SW480 (cell line): ENCODE measurements around the gene EHBP1.

Source experiments
- DNase-seq: peaks from one replicate; pipeline ENCODE4 v3.0.0-alpha.2; 2016; ENCODE audit warnings: low spot score

EHBP1 gene

DNA sequence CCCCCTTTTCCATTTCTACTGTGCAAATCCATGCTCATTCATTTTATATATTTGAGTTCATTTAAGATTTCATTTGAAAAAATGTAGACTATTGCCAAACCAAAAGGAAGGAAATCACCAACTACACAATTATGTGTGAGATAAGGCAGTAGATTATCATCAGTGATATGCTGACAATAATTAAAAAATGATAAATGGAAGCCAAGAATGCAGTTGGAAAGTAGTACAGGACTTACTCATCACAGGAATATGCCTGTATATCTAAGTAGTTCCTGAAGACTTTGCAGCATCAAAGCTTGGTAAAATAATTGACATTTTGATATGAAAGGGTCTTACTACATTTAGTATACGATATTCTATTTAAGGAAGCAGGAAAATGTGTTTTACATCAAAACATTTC is 179.0 kb downstream of the EHBP1 start:
- no peak for DNase-seq

DNA sequence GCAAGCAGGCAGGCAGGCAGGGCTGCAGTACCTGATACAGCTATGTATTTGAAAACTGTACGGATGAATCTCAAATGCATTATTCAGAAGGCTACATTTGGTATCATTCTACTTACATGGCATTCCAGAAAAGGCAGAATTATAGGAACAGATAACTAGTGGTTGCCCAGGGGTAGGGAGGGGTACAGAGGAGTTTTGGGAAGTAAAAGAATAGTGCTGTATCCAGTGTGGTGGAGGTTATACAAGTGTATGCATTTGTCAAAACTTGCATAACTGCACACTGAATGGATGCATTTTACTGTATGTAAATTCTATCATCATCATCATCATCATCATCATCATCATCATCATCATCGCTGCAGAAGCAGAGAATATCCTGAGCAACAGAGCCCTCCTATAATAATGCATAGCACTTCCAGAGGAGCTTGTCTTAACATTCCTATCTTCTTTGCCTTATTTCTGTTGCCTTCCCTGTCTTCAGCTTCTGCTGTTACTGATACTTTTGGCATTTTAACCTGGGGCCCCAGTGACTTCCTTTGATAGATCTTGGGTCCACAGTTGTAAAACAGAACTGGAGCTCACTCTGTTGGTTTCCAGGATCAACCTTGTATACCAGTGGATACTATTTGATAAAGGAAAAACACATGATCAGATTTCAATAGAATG is 189.6 kb downstream of the EHBP1 start:
- DNase-seq: no peak

DNA sequence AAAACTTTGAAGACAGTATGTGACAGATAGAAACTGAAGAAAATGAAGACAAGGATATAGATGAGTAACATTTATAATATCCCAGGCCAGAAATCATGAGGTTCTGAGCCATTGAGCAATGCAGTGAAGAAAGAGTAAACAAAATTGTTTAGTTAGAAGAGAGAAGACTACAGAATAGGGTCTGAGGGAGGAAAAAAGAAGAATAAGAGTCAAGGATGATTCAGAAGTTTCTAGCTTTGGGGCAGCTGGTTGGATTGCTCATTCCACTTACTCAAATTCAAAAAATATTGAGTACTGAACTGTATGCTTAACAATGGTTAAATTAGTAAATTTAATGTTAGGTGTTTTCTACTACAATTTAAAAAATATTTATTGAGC is 190.1 kb downstream of the EHBP1 start:
- no peak for DNase-seq

GRCh38 chr2:62897187-62897827 is 191.8 kb downstream of the EHBP1 start:
- no peak for DNase-seq

- DNase-seq: no peak
Measured at GRCh38 chr2:62904344-62904743, 198.8 kb downstream of the EHBP1 start.

DNA sequence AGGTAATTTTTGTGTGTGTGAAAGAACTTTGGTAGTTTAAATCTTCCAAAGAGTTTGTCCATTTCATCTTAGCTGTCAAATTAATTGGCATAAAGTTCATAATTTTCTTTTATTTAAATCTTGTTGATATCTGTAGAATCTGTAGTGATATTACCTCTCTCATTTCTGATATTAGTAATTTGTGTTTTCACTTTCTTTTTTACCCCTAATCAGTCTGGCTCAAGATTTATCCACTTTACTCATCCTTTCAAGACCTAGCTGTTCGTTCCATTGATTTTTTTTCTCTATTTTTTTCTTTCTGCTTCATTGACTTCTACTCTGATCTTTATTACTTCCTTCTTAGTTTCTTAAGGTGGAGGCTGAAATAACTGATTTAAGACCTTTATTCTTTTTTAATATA is 202.6 kb downstream of the EHBP1 start:
- DNase-seq: no peak

DNA sequence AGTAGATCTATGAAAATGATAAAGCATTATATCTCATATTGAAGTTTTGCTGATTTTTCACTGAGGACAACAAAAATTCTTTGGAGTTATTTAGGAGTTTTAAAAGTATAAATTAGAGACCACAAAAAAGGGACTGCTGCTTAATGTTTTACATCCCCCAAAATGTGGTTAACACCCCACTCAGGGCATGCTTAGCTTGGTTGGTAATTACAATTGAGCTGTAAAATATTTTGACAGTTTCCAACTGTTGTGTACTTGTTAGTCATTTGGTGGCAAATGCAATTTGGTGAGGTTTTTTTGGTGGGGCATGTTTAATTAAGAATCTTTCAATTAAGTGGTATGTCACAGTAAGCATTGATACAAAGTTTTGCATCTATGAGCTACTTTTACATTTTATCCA is 207.8 kb downstream of the EHBP1 start:
- no peak for DNase-seq

- DNase-seq: no peak
Measured at GRCh38 chr2:62919041-62919440, 213.5 kb downstream of the EHBP1 start.

DNA sequence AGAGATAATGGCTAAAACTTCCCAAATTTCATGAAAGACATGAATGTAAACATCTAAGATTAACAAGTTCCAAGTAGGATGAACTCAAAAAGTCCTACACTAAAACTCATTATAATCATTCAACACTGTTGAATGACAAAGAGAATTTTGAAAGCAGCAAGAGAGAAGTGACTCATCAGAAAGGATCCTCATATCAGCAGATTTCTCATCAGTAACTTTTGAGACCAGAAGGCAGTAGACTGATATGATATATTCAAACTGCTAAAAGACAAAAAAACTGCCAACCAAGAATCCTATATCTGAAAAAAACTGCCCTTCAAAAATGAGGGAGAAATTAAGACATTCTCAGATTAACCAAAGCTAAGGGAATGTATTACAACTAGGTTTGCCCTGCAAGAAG is 214.6 kb downstream of the EHBP1 start:
- DNase-seq: no peak

DNA sequence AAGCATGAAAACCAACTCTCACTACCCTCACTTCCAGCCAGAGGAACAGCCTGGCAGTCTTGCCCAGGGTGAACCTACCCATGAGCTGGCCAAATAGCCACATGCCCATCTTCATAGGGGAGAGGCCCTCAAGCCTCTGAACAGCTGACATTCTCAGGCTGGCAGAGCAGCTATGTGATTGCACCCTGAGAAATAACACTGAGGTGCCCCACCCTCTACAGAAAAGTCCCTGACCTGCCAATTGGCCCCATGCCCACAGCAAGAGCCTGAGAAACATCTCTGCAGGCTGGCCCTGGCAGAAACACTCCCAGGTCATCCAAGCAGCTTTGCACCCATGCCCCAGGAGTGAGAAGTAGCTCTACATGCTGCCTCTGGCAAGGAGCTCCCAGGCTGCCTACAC is 217.7 kb downstream of the EHBP1 start:
- DNase-seq: no peak

- DNase-seq: no peak
Measured at GRCh38 chr2:62923881-62924280, 218.4 kb downstream of the EHBP1 start.

GRCh38 chr2:62928015-62928414 is 222.5 kb downstream of the EHBP1 start:
- no peak for DNase-seq

DNA sequence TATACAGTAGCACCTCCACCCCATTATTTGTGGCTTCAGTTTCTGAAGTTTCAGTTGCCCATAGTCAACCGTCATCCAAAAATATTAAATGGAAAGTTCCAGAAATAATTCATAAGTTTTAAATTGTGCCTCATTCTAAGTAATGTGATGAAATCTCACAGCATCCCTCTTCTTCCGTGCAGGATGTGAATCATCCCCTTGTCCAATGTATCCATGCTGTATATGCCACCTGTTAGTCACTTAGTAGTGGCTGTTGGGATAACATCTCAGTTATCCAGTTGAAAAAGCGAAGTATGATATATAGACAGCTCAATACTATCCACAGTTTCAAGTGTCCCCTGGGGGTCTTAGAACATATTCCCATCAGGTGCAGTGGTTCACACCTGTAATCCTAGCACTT is 226.0 kb downstream of the EHBP1 start:
- DNase-seq: no peak

DNA sequence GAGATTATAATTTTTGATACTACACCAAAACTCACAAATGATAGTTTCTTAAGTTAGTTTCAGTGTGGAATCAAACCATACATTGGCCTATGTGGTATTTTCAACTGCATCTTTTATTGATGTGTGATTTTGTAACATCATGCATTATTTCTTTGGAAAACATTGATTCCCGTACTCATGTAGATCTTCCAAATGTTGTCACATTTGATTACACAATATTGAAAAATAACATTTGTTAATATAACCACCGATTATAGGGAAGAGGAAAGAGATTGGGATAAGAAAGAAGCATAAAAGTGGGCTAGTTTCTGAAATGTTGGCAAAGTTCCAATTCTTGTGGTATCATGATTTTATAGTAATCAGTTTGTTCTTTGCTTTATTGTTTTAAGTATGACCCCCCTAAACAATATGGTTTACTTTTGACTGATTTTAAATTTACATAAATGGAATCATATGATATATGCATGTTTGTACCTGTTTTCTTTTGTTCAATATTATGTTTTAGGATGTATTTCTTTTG is 227.9 kb downstream of the EHBP1 start:
- DNase-seq: no peak

DNA sequence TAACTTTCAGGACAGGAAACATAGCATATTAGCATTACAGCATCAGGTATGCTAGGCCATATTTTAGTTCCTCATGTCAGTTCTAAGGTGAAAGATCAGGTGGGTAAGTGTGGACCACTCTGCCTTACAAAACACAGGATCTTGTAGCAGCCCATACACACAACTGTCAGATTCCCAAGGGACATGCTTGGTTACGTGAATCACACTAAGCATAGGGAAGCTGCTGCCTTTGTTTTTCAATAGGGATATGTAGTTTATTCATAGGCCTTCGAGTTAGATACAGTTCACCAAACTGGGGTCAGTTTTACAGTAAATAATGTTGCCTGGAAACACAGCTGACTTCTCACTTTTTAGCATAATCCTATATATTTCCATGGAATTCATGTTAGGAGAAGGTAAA is 229.0 kb downstream of the EHBP1 start:
- no peak for DNase-seq

DNA sequence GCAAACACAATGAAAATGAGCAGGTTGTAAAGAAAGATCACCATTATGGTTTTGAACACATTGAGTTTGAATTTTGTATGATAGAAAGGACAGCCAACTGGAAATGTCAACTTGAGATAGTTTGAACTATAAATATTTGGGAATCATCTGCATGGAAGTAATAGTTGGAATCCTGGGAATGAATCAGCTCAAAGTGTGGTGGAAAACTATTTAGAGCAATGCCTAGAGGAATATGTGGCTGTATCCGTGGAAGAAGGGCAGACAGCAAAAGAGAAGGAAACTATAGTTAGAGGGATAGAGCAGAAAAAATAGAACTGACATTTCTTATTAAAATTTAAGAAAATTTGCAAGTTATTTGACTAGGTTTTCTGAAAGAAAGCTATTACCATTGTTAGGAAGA is 232.6 kb downstream of the EHBP1 start:
- no peak for DNase-seq

DNA sequence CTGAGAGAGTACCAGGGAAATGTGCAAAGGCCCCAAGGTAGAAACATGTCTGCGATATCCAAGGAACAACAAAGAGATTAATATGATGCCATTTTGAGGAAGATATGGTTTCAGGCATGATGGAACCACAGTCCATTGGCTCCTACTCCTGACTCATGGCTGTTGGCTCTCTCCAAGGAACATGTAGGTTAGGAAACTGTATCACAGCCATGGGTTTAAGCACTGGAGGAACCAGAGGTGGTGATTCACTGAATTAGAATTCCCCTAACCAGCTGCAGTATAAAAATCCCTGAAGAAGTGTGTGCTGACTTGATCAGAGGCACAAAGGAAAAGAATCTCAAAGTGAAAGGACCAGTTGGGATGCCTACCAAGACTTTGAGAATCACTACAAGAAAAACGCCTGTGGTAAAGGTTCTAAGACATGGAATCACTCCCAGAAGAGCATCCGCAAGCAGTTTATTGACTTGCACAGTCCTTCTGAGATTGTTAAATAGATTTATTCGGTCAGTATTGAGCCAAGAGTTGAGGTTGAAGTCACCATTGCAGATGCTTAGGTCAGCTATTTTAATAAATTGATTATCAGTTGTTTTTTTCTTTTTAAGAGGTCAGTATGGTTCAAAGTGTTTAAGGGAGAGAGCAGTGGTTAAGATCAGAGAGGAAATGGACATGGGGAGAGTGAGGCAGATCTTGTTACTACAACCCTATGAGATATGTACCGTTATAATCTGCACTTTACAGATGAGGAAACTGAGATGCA is 234.4 kb downstream of the EHBP1 start:
- no peak for DNase-seq

GRCh38 chr2:62940697-62941096 is 235.2 kb downstream of the EHBP1 start:
- DNase-seq: no peak

- no peak for DNase-seq
Measured at GRCh38 chr2:62941413-62941812, 235.9 kb downstream of the EHBP1 start.

DNA sequence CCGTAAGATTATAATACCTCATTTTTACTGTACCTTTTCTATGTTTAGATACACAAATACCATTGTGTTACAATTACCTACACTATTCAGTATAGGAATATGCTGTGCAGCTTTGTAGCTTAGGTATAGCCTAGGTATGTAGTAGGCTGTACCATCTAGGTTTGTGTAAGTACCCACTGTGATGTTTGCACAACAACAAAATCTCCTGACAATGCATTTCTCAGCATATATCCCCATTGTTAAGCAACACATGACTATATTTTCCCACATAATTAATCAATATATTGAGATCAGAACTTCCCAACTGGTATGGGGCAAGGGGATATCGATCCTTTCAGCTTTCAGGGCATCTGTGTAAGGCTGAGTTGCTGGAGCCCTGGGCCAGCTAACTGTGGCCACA is 238.8 kb downstream of the EHBP1 start:
- no peak for DNase-seq

DNA sequence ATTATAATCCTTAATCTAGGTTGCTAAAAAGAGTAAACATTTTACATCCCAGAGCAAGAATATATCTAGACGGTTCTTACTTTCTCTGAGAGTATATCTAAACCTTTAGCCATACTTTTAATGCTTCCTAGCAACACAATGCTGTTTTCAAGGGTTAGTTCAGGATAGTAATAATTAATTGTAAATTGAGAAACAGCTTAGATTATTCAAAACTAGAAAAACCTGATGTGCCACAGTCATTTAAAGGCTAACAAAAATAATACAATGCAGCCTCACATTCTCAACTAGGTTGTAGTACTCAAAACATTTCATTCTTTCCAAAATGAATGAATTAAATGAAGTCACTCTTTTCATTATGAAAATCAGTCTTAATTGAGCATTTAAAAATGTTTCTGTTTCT is 241.9 kb downstream of the EHBP1 start:
- DNase-seq: no peak

DNA sequence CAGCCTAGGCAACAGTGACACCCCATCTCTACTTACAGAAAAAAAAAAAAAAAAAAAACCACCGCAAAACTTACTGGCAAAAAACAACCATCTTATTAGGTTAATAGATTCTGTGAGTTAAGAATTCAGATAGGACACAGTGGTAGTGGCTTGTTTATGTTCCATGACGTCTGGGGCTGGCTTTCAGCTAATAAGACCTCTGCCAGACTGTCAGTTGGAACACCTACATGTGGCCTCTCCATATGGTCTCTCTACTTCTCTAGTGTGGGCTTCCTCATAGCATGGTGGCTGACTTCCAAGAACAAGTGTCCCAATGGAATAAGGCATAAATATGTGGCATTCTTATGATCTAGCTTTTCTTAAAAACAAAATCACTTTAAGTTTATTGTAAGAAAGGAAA is 251.1 kb downstream of the EHBP1 start:
- DNase-seq: no peak

DNA sequence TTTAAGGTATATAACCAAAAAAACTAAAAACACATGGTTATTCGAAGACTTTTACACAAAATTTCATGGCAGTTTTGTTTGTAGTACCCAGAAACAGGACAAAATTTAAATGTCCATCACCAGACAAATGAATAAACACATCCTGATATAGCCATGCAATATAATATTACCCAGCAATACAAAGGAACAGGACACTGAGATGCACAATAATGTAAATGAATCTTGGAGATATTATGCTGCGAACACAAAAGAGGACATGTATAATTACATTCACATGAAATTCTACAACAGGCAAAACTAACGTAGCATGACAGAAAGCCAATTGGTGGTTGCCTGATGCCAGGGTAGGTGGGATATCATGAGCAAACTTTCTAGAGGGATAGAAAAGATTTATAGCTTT is 252.7 kb downstream of the EHBP1 start:
- no peak for DNase-seq
